Neural crest cell (in vitro differentiated cells): ENCODE data around the gene ADGRV1. TPM values are rescaled to one million over a fixed set of nuclear protein-coding genes. Genes with fewer than 3 reads are reported as not detected.
A peak's percentile ranks its signal among the peaks of the same experiment; 100 is the strongest.
"Not testable (repeated sequence)": the region's sequence is repeated elsewhere in the genome, so short reads cannot be mapped to it uniquely, and the experiment has no call there.

Source experiments
- DNase-seq: peaks from one replicate; pipeline ENCODE4 v3.0.0; 2021; ENCODE audit warnings: low read depth, mixed read lengths, low spot score
- H3K27ac Mint-ChIP-seq: one replicate; pipeline ENCODE4 v1.8.0; 2021; ENCODE audit warnings: mild to moderate bottlenecking, mixed read lengths; ENCODE audit not compliant: unreplicated experiment
- H3K27me3 Mint-ChIP-seq: 2 replicates; pipeline ENCODE4 v1.8.0; 2021; ENCODE audit warnings: low read depth, mild to moderate bottlenecking, mixed read lengths
- H3K36me3 Mint-ChIP-seq: 2 replicates; pipeline ENCODE4 v1.8.0; 2021; ENCODE audit warnings: low read depth, mild to moderate bottlenecking, mixed read lengths
- H3K4me1 Mint-ChIP-seq: 2 replicates; pipeline ENCODE4 v1.8.0; 2021; ENCODE audit warnings: mixed read lengths
- H3K4me3 Mint-ChIP-seq: one replicate; pipeline ENCODE4 v1.8.0; 2021; ENCODE audit warnings: mild to moderate bottlenecking, mixed read lengths
- H3K9me3 Mint-ChIP-seq: 2 replicates; pipeline ENCODE4 v1.8.0; 2021; ENCODE audit warnings: mixed read lengths
- CTCF ChIP-seq: fragments of 200-600 bp; sonication (generic); conservative IDR thresholded peaks from 2 replicates; pipeline ENCODE4 v1.5.0; 2021; ENCODE audit warnings: antibody characterized with exemption, mild to moderate bottlenecking
- total RNA-seq: library from RNA; stranded (reverse); gene quantifications from 2 replicates; pipeline ENCODE4 v1.2.1, GENCODE V29; 2021

Gene ADGRV1
- total RNA-seq, 1 donor from 2014 or later, result 43.4 TPM

- peaks cover 10% of the 10 kb centered on the region for H3K9me3 Mint-ChIP-seq
- H3K27me3 Mint-ChIP-seq, result no peaks in the 10 kb centered on the region
- no peak overlapping the region for H3K4me3 Mint-ChIP-seq
- DNase-seq, result no peak
- peaks cover 6% of the 10 kb centered on the region for H3K4me1 Mint-ChIP-seq
- peaks cover 16% of the 10 kb centered on the region for H3K36me3 Mint-ChIP-seq
- TF ChIP-seq CTCF, result no peak
- H3K27ac Mint-ChIP-seq, result no peak overlapping the region
These were observed 491.2 kb downstream of the ADGRV1 start for GRCh38 chr5:91049800-91050199.

- not testable (repeated sequence) for DNase-seq, H3K36me3 Mint-ChIP-seq, H3K9me3 Mint-ChIP-seq, H3K4me3 Mint-ChIP-seq, H3K4me1 Mint-ChIP-seq, H3K27me3 Mint-ChIP-seq, H3K27ac Mint-ChIP-seq
These were observed 493.8 kb downstream of the ADGRV1 start for GRCh38 chr5:91052411-91052810.

GRCh38 chr5:91052977-91053740 is 494.6 kb downstream of the ADGRV1 start:
- DNase-seq, result no peak
- peaks cover 3% of the 10 kb centered on the region for H3K9me3 Mint-ChIP-seq
- no peaks in the 10 kb centered on the region for H3K27me3 Mint-ChIP-seq
- peaks cover 6% of the 10 kb centered on the region for H3K4me1 Mint-ChIP-seq
- H3K36me3 Mint-ChIP-seq, result peaks cover 5% of the 10 kb centered on the region
- H3K4me3 Mint-ChIP-seq, result no peak overlapping the region
- no peak for TF ChIP-seq CTCF
- no peak overlapping the region for H3K27ac Mint-ChIP-seq

GRCh38 chr5:91053741-91054025 is 495.1 kb downstream of the ADGRV1 start:
- TF ChIP-seq CTCF, result no peak
- H3K27ac Mint-ChIP-seq, result no peak overlapping the region
- peaks cover 3% of the 10 kb centered on the region for H3K9me3 Mint-ChIP-seq
- H3K27me3 Mint-ChIP-seq, result no peaks in the 10 kb centered on the region
- DNase-seq, result no peak
- peaks cover 6% of the 10 kb centered on the region for H3K4me1 Mint-ChIP-seq
- H3K4me3 Mint-ChIP-seq, result no peak overlapping the region
- peaks cover 5% of the 10 kb centered on the region for H3K36me3 Mint-ChIP-seq

GRCh38 chr5:91058155-91058554 is 499.6 kb downstream of the ADGRV1 start:
- Mint-ChIP-seq H3K36me3 (peaks cover 5% of the 10 kb centered on the region), H3K4me3 (no peak overlapping the region), H3K4me1 (peaks cover 6% of the 10 kb centered on the region), H3K9me3 (peaks cover 3% of the 10 kb centered on the region), H3K27ac (no peak overlapping the region), H3K27me3 (no peaks in the 10 kb centered on the region)
- TF ChIP-seq CTCF, result no peak
- no peak for DNase-seq

GRCh38 chr5:91058575-91058974 is 500.0 kb downstream of the ADGRV1 start:
- Mint-ChIP-seq H3K27me3 (no peaks in the 10 kb centered on the region), H3K9me3 (peaks cover 3% of the 10 kb centered on the region), H3K4me3 (no peak overlapping the region), H3K27ac (peak overlapping the region; percentile 25), H3K36me3 (peaks cover 5% of the 10 kb centered on the region), H3K4me1 (peaks cover 4% of the 10 kb centered on the region)
- DNase-seq, result no peak
- no peak for TF ChIP-seq CTCF
